ENCODE data around the gene STK32C.

STK32C gene

DNA sequence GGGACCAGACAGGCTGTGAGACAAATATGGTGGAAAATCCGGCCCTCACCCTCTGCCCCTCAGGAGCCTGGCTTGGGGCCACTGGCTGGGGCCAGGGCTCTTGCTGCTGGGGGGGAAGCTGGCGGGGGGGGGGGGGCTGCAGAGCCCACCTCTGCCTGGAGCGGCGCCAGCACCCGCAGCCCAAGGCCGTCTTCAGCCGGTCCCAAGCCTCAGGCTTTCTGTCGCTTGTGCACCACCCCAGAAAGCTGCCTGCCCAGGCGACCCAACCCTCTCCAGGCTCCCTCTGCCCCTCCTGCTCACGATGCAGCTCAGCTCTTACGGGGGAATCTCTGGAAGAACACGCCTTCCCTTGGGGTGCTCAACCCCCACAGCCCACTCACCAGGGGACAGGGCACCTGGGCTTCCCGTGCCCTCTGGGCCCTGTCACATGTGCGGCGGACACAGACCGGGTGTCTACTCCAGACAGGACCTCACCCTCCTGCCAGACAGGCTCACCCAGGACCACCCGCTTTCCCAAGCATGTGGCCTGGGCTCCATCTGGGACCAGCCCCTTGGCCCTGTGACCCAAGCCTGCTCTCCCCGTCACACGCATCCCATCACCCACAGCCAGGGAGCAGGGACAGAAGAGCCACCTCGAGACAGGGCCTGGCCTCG lies 77.1 kb downstream of the STK32C start:
- no peak for TF ChIP-seq ZFX (IDR thresholded peaks at IDR 0.05; ENCODE audit: borderline replicate concordance)
- no peak for TF ChIP-seq CTCF (IDR thresholded peaks at IDR 0.05)
- H3K27ac ChIP-seq, result no peak overlapping the region

- H3K27ac ChIP-seq, result no peak overlapping the region
- TF ChIP-seq ZFX (IDR thresholded peaks at IDR 0.05; ENCODE audit: borderline replicate concordance) (no peak), CTCF (IDR thresholded peaks at IDR 0.05) (no peak)
Measured at GRCh38 chr10:132229834-132230556, 77.8 kb downstream of the STK32C start.

GRCh38 chr10:132229096-132229495 lies 78.7 kb downstream of the STK32C start:
- no peak for TF ChIP-seq CTCF (IDR thresholded peaks at IDR 0.05)
- no peak for TF ChIP-seq ZFX (IDR thresholded peaks at IDR 0.05; ENCODE audit: borderline replicate concordance)
- H3K27ac ChIP-seq, result no peak overlapping the region

DNA sequence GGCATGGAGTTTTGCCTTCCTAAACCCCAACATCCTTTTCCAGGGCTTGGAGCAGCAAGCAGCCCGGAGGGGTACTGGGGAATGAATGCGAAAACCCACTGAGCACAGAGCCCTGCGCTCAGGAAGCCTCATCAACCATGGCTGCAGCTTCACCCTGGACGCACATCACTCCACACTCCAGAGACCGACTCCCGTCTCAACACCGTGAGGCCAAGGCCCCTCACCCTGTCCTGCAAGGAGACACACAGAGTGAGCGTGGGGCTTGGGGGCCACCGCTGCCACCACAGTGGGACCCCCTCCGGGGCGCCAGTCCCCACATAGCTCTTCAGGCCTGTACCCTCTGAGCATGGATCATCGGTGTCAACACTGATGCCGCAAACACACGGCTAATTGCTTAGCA lies 79.1 kb downstream of the STK32C start:
- H3K27ac ChIP-seq, result no peak overlapping the region
- TF ChIP-seq ZFX (IDR thresholded peaks at IDR 0.05; ENCODE audit: borderline replicate concordance) (no peak), CTCF (IDR thresholded peaks at IDR 0.05) (no peak)

DNA sequence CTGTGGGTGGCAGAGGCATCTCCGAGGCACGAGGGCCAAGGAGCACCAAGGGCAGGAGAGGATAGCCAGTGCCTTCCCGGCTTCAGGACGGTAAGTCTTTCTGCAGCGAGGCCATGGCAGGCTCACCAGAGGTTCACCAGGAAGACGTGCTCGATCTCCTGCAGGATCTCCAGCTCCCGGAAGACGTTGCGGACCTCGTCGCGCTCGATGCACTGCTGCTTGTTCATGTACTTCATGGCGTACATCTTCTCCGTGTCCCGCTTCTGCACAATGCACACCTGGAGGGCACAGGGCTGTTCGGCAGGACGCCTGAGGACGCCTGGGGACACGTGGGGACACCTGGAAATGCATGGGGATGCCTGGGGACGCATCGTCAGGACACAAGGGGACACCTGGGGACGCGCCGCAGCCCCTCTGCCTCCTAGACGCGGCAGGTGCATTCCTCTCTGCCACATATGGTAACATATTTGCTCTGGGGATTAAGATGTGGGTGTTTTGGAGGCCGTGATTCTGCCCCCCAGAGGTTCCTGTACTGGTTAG lies 79.8 kb downstream of the STK32C start:
- no peak for TF ChIP-seq CTCF (IDR thresholded peaks at IDR 0.05)
- TF ChIP-seq ZFX (IDR thresholded peaks at IDR 0.05; ENCODE audit: borderline replicate concordance), result no peak

DNA sequence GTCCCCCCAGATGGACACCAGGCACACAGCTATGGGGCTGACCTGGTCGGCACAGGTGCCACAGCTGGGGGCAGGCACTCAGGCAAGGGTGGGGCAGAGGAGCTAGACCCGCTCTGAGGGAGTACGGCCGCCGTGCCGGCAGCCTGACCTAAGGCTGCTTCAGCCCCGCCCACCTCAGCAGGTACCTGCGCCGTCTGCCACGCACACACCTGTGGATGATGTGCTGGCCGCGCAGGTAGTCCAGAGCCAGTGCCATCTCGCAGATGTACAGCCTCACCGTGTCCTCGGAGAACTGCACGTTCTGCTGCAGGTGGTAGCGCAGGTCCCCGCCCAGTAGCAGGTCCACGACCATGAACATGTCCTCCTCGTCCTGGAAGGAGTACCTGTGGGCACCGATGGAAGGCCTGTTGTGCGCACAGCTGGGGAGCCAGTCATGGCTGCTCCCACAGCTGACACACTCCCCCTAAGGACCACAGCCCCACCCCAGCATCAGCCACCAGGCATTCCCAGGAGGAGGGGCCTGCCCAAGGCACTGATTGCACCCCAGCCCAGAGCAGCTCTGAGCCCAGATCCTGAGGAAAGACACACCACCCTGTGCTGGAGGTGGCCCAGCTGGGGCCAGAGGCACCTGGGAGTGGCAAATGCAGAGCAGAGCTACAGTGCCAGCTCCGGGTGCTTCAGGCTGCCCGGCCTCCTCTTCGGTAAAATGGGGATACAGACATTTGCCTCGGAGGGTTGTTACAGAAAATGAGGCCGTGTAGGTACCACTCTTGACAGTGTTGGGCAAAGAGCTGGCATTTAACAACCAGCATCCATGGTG lies 81.0 kb downstream of the STK32C start:
- TF ChIP-seq ZFX (IDR thresholded peaks at IDR 0.05; ENCODE audit: borderline replicate concordance) (no peak), CTCF (IDR thresholded peaks at IDR 0.05) (no peak)
- H3K27ac ChIP-seq, result no peak overlapping the region

More for the DNA sequence above, 79.8 kb downstream of the STK32C start:
- H3K27ac ChIP-seq, result no peak overlapping the region

All from 22Rv1 (cell line).